ENCODE measurements around the gene STXBP6. TPM values are rescaled to one million over a fixed set of nuclear protein-coding genes. Genes with fewer than 3 reads are reported as not detected.

The STXBP6 gene
- total and polyA plus RNA-seq, 8 donors, result 9.9 to 28.5 (median 23.2) TPM

DNA sequence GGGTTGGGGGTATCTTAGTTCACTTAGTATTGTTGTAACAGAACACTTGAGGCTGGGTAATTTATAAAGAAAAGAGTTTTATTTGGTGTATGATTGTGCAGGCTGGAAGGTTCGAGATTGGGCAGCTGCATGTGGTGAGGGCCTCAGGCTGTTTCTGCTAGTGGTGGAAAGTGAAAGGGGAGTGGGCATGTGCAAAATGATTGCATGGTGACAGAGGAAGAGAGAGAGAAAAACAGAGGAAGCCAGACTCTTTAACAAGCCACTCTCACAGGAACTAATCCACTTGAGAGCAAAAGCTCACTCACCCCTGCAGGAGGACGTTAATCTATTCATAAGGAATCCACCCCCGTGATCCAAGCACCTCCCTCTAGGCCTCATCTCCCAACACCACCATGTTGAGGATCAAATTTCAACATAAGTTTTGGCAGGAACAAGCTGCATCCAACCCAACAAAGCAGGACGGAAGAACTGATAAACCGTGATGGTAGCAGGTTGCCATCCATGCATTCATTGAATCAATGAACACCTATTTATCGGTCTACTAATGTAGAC is 251.0 kb downstream of the STXBP6 start:
- Histone ChIP-seq H3K36me3 (no peaks in the 10 kb centered on the region), H3K9me3 (no peaks in the 10 kb centered on the region), H3K4me1 (no peaks in the 10 kb centered on the region), H3K27ac (no peak overlapping the region), H3K4me3 (no peak overlapping the region), H3K27me3 (no peaks in the 10 kb centered on the region)
- WGBS, 2 donors, result 82 to 86% methylated on average over 6 of the region's 6 CpGs
- DNase-seq (no peak), FAIRE-seq (no peak), ATAC-seq (no peak)
- TF ChIP-seq, protein P1, sequence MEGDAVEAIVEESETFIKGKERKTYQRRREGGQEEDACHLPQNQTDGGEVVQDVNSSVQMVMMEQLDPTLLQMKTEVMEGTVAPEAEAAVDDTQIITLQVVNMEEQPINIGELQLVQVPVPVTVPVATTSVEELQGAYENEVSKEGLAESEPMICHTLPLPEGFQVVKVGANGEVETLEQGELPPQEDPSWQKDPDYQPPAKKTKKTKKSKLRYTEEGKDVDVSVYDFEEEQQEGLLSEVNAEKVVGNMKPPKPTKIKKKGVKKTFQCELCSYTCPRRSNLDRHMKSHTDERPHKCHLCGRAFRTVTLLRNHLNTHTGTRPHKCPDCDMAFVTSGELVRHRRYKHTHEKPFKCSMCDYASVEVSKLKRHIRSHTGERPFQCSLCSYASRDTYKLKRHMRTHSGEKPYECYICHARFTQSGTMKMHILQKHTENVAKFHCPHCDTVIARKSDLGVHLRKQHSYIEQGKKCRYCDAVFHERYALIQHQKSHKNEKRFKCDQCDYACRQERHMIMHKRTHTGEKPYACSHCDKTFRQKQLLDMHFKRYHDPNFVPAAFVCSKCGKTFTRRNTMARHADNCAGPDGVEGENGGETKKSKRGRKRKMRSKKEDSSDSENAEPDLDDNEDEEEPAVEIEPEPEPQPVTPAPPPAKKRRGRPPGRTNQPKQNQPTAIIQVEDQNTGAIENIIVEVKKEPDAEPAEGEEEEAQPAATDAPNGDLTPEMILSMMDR (IDR thresholded peaks at IDR 0.05), result no peak
- intact Hi-C loops (cut with DNase I), result no loop called here

DNA sequence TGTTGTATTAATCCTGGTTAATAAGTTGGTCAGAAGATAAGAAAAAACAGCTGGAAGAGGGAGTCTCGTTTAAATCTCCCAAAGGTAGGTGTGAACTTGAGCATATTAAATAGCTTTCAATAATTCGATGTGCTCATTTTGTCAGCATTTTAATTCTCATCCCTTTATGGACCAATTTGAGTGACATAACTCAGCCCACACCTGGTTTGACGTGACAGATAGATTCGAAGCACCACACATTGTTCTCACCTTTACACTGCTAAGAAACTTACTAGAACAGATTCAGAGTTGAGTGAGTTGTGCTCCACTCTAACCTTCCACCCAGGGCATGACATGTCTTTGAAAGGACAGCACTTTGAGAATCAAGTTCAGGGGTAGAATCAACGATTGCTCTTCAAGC is 254.5 kb downstream of the STXBP6 start:
- no peaks in the 10 kb centered on the region for H3K27me3 ChIP-seq
- H3K27ac ChIP-seq, result no peak overlapping the region
- 78 to 87% methylated on average over 5 of the region's 5 CpGs for WGBS, 2 donors
- no peaks in the 10 kb centered on the region for H3K9me3 ChIP-seq
- no peak overlapping the region for H3K4me3 ChIP-seq
- TF ChIP-seq, protein P1 (IDR thresholded peaks at IDR 0.05), result no peak
- intact Hi-C loops (cut with DNase I), result no loop called here
- H3K4me1 ChIP-seq, result no peaks in the 10 kb centered on the region
- ATAC-seq (no peak), DNase-seq (no peak), FAIRE-seq (no peak)
- no peaks in the 10 kb centered on the region for H3K36me3 ChIP-seq

DNA sequence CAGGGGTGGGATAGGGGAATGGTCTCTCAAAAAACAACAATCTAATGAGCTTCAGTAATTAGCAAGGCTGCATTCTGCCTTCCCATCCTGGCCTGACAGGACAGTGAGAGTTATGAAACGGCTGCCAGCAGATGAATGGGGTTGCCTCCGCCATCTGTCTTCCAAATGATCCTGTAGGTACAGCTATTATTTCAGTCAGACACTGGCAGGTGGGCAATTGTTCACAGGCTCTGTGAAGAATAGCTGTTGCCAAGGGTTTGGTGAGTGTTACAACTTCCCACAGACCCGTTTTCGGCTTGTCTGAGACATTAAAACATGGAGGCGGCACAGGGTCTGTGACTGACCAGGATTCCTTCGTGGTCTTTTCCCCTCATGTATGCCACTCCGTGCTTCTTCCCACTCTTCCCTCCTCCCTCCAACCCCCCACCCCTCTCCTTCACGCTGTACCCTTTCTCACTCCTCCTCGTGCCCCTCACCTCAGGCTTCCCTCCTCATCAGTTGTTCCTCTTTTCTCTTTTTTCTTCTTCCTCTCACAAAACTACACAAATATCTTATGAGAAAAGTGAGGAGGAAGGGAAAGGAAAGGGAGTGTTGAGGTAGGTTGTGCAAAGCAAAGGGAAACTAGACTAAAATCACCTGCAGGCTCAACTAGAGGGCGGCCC is 255.2 kb downstream of the STXBP6 start:
- intact Hi-C loops (cut with DNase I), result no loop called here
- FAIRE-seq, result no peak

DNA sequence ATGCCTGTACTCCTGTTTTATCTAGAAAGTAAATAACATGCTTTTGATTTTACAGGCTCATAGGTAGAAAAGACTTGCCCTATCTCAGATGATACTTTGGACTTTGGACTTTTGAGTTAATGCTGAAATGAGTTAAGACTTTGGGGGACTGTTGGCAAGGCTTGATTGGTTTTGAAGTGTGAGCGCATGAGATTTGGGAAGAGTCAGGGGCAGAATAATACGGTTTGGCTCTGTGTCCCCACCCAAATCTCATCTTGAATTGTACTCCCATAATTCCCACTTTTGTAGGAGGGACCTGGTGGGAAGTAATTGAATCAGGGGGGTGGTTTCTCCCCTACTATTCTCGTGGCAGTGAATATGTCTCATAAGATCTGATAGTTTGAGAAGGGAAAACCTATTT is 259.8 kb downstream of the STXBP6 start:
- no peaks in the 10 kb centered on the region for H3K27me3 ChIP-seq
- DNase-seq, result no peak
- H3K4me1 ChIP-seq, result no peaks in the 10 kb centered on the region
- ATAC-seq, result no peak
- no peaks in the 10 kb centered on the region for H3K9me3 ChIP-seq
- no peak overlapping the region for H3K4me3 ChIP-seq
- H3K27ac ChIP-seq, result no peak overlapping the region
- intact Hi-C loops (cut with DNase I), result no loop called here
- H3K36me3 ChIP-seq, result no peaks in the 10 kb centered on the region
- TF ChIP-seq, protein P1 (IDR thresholded peaks at IDR 0.05), result no peak
- no peak for FAIRE-seq
- 81 to 82% methylated on average over 3 of the region's 3 CpGs for WGBS, 2 donors

More for the DNA sequence above, 255.2 kb downstream of the STXBP6 start:
- H3K4me1 ChIP-seq, result no peaks in the 10 kb centered on the region
- no peaks in the 10 kb centered on the region for H3K36me3 ChIP-seq
- no peak overlapping the region for H3K27ac ChIP-seq
- ATAC-seq, result no peak
- DNase-seq, result no peak
- no peak overlapping the region for H3K4me3 ChIP-seq
- no peaks in the 10 kb centered on the region for H3K9me3 ChIP-seq
- 84 to 89% methylated on average over 10 of the region's 10 CpGs for WGBS, 2 donors
- no peaks in the 10 kb centered on the region for H3K27me3 ChIP-seq
- TF ChIP-seq, protein P1 (IDR thresholded peaks at IDR 0.05), result no peak

DNA sequence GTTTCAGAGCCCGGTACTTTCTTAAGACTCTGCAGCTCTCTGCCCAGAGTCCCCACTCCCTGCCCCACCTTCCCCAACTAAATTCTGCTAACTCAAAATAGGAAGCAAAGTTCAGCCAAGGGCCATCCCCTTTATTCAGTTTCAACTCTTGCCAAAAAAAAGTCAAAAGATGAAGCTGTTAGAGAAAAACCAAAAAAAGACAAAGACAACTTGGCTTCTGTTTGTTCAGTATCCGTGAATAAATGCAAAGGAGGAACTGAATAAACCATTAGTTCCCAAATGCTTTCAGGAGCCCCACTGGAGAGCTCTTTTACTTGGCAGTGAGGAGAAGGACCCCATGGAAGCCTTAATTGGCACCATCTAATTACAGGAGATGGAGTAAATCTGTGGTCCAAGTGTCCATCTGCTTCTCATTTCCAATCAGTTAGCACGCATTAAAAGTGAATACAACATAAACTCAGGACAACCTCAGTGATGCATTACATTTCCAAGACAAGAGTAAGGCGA is 260.5 kb downstream of the STXBP6 start:
- Histone ChIP-seq H3K36me3 (no peaks in the 10 kb centered on the region), H3K4me3 (no peak overlapping the region), H3K27me3 (no peaks in the 10 kb centered on the region), H3K4me1 (no peaks in the 10 kb centered on the region), H3K27ac (no peak overlapping the region), H3K9me3 (no peaks in the 10 kb centered on the region)
- WGBS, 2 donors, result 77 to 80% methylated on average over 4 of the region's 4 CpGs
- FAIRE-seq, result no peak
- intact Hi-C loops (cut with DNase I), result no loop called here
- DNase-seq, result no peak
- TF ChIP-seq, protein P1 (IDR thresholded peaks at IDR 0.05), result no peak
- ATAC-seq, result no peak

Measured in pancreas (tissue), 10 donors.